K562 (cell line): ENCODE results near the gene ACBD5. TPM values are rescaled to one million over a fixed set of nuclear protein-coding genes. Genes with fewer than 3 reads are reported as not detected.

Experiments
- BDP1 ChIP-seq: IDR thresholded peaks from 3 replicates; pipeline ENCODE4 v1.6.1; 2011; ENCODE audit not compliant: insufficient read length, insufficient read depth
- EHMT2 ChIP-seq: fragments of 450-650 bp; IDR thresholded peaks from 2 replicates; pipeline ENCODE4 v1.6.1; 2018; ENCODE audit warnings: antibody characterized with exemption
- REST ChIP-seq, 2 experiments: fragments of 450-650 bp; formaldehyde crosslinking in 1 of 2; IDR thresholded peaks; 2 replicates each; pipeline versions ENCODE4 v1.4.0 to v1.6.1; 2014 to 2020; ENCODE audit warnings: mild to moderate bottlenecking in 2 of 2, borderline replicate concordance in 1 of 2, low read depth in 1 of 2
- polyA plus RNA-seq, 8 experiments: library from polyadenylated mRNA; depleted of rRNA in 4 of 8; stranded (reverse) in 5 of 8; unstranded in 3 of 8; fragments of >200 nt; fragmentation: Nextera tagmentation in 2 of 8; fragmentation: Illumina TruSeq in 1 of 8; extraction: Ambion mirVana in 2 of 8; extraction: Trizol in 1 of 8; gene quantifications; 2 replicates each; pipeline versions ENCODE4 v1.2.1 to v1.2.3, GENCODE V29; 2011 to 2014; ENCODE audit warnings: inconsistent platforms in 1 of 8, missing spikeins in 1 of 8
- total RNA-seq, 7 experiments: library from RNA; depleted of rRNA in 6 of 7; stranded (reverse); fragments of >200 nt in 6 of 7; fragmentation: Illumina TruSeq in 2 of 7; extraction: Trizol in 2 of 7; gene quantifications; 2 replicates each; pipeline versions ENCODE4 v1.2.1 to v1.2.3, GENCODE V29; 2011 to 2021; ENCODE audit warnings: low replicate concordance in 1 of 7
- TF ChIP-seq, protein P1 (sequence below), 2 experiments: fragments of 150-350 bp in 1 of 2; IDR thresholded peaks; 2 replicates each; pipeline ENCODE4 v1.6.1; 2012 to 2016; ENCODE audit warnings: low read depth in 2 of 2, low read length in 2 of 2, mild to moderate bottlenecking in 1 of 2, moderate library complexity in 1 of 2
- TF ChIP-seq, protein P2 (sequence below): sonication (generic); formaldehyde crosslinking; IDR thresholded peaks from 2 replicates; pipeline ENCODE4 v1.8.0; 2022; ENCODE audit warnings: missing genetic modification reagents, mild to moderate bottlenecking, moderate library complexity, borderline replicate concordance

ACBD5 gene
- total and polyA plus RNA-seq, 9 of the 15 experiments (the other 6 are each of a cell fraction or from before 2014, with no cell fraction given), result 1.5 to 10.3 (median 7.8) TPM

DNA sequence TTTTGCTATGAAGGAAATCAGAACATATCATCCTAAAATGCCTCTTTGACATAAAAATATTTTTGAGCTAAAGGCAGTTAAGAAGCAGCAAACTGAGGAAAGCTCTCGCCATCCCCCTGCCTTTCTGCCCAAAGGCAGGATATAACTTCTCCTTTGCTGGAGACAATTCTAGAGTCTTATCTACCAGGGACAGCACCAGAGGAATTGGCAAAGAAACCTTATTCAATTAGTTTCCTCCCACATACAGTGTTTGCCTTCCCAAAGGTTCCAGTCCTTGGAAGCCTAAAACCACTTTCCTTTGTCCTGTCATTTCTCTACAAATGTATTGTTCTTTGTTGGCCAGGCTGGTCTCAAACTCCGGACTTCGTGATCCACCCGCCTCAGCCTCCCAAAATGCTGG is 51.7 kb downstream of the ACBD5 start (continued):
- TF ChIP-seq REST (IDR thresholded peaks at IDR 0.05; ENCODE audit: borderline replicate concordance), result peak; percentile 64
- no peak for TF ChIP-seq REST (CRISPR knock-in tag; IDR thresholded peaks at IDR 0.05; ENCODE audit: low read depth)
- TF ChIP-seq, protein P1, sequence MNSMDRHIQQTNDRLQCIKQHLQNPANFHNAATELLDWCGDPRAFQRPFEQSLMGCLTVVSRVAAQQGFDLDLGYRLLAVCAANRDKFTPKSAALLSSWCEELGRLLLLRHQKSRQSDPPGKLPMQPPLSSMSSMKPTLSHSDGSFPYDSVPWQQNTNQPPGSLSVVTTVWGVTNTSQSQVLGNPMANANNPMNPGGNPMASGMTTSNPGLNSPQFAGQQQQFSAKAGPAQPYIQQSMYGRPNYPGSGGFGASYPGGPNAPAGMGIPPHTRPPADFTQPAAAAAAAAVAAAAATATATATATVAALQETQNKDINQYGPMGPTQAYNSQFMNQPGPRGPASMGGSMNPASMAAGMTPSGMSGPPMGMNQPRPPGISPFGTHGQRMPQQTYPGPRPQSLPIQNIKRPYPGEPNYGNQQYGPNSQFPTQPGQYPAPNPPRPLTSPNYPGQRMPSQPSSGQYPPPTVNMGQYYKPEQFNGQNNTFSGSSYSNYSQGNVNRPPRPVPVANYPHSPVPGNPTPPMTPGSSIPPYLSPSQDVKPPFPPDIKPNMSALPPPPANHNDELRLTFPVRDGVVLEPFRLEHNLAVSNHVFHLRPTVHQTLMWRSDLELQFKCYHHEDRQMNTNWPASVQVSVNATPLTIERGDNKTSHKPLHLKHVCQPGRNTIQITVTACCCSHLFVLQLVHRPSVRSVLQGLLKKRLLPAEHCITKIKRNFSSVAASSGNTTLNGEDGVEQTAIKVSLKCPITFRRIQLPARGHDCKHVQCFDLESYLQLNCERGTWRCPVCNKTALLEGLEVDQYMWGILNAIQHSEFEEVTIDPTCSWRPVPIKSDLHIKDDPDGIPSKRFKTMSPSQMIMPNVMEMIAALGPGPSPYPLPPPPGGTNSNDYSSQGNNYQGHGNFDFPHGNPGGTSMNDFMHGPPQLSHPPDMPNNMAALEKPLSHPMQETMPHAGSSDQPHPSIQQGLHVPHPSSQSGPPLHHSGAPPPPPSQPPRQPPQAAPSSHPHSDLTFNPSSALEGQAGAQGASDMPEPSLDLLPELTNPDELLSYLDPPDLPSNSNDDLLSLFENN (IDR thresholded peaks at IDR 0.05; ENCODE audit: low read depth in 2 of 2, low read length in 2 of 2), result no peak
- TF ChIP-seq, protein P2, sequence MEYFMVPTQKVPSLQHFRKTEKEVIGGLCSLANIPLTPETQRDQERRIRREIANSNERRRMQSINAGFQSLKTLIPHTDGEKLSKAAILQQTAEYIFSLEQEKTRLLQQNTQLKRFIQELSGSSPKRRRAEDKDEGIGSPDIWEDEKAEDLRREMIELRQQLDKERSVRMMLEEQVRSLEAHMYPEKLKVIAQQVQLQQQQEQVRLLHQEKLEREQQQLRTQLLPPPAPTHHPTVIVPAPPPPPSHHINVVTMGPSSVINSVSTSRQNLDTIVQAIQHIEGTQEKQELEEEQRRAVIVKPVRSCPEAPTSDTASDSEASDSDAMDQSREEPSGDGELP (CRISPR knock-in tag), result no peak
- TF ChIP-seq EHMT2, result peak; percentile 31; the same call in 1 of the 2 replicates
- no peak for TF ChIP-seq BDP1
- TF ChIP-seq, all 486 proteins: peak for 5
